Urinary bladder (tissue), 4 donors: Measurements from ENCODE around the gene TCFL5. TPM values are rescaled to one million over a fixed set of nuclear protein-coding genes. Genes with fewer than 3 reads are reported as not detected.
"Not testable (repeated sequence)": the region's sequence is repeated elsewhere in the genome, so short reads cannot be mapped to it uniquely, and the experiment has no call there.

Experiments used
- DNase-seq: peaks from one replicate; pipeline ENCODE4 v3.0.0-alpha.2; 2015; ENCODE audit errors: extremely low spot score
- H3K27ac ChIP-seq: one replicate; pipeline ENCODE4 v1.5.1; 2013; ENCODE audit warnings: low read depth, mild to moderate bottlenecking, moderate library complexity
- H3K36me3 ChIP-seq: one replicate; pipeline ENCODE4 v1.6.1; 2013; ENCODE audit warnings: mild to moderate bottlenecking, moderate library complexity; ENCODE audit not compliant: insufficient read depth
- H3K4me1 ChIP-seq: one replicate; pipeline ENCODE4 v1.6.1; 2013; ENCODE audit warnings: mild to moderate bottlenecking, moderate library complexity; ENCODE audit not compliant: insufficient read depth
- H3K4me3 ChIP-seq: one replicate; pipeline ENCODE4 v1.5.1; 2013; ENCODE audit warnings: low read depth, low read length
- WGBS: extraction: QIAGEN DNeasy Blood & Tissue Kit; methylation state at CpG from one replicate; pipeline ENCODE4 v1.1.7; 2013; 5-methylcytosine and 5-hydroxymethylcytosine counted together
- polyA plus RNA-seq: library from polyadenylated mRNA; stranded (reverse); fragments of 200-250 nt; gene quantifications from one replicate; pipeline ENCODE4 v1.2.3, GENCODE V29; 2013
- total RNA-seq: library from RNA; depleted of rRNA; stranded (reverse); fragments of >200 nt; gene quantifications from one replicate; pipeline ENCODE4 v1.2.3, GENCODE V29; 2014
- donor health status: healthy with polysubstance abuse.
- donor health status: healthy.

Gene TCFL5
- total and polyA plus RNA-seq, 2 donors, result 10.7 to 21.0 TPM

DNA sequence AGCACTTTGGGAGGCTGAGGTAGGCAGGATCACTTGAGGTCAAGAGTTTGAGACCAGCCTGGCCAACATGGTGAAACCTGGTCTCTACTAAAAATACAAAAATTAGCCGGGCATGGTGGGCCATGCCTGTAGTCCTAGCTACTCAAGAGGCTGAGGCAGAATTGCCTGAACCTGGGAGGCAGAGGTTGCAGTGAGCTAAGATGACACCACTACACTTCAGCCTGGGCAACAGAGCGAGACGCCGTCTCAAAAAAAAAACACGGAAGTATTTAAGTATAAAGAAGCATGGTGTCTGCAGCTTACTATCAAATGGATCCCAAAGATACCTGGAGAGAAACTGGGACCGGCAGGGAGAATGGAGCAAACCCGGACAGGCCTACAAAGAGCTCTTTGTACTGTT is 12.7 kb downstream of the TCFL5 start:
- H3K4me3 ChIP-seq, H3K27ac ChIP-seq, H3K4me1 ChIP-seq, H3K36me3 ChIP-seq, DNase-seq: not testable (repeated sequence)
- WGBS, result 95% methylated on average over 7 of the region's 7 CpGs

DNA sequence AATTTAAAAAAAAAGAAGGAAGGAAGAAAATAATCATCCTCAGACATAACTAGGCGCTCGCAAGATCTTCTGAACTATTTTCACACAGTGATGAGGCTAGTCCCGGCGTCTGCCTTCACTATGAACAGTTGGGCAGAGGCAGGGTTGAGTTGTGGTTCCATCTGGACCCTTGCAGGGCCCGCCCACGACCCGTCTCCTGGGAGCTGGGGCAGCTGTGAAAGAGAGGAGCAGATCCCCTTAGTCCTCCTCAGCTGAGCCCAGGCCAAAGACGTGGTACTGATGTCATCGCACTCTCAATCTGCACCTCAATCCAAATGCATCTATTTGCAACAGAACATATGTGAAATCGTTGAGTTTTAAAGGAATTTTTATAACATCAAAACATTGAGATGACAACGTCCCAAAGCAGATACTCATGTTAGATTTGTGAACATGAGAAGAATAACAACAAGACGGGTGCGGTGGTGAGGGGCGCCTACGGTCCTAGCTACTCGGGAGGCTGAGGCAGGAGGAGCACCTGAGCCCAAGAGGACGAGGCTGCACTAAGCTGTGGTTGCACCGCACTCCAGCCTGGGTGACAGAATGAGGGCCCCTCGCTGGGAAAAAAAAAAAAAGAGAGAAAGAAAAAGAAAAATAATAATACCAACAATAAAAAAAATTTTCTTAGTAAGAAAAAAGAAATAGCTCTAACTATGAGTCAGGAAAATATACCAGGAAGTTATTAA is 15.3 kb downstream of the TCFL5 start:
- H3K27ac ChIP-seq, result no peak overlapping the region
- no peaks in the 10 kb centered on the region for H3K36me3 ChIP-seq
- no peak overlapping the region for H3K4me3 ChIP-seq
- WGBS, result 69% methylated on average over 19 of the region's 19 CpGs
- DNase-seq, result no peak
- no peaks in the 10 kb centered on the region for H3K4me1 ChIP-seq

DNA sequence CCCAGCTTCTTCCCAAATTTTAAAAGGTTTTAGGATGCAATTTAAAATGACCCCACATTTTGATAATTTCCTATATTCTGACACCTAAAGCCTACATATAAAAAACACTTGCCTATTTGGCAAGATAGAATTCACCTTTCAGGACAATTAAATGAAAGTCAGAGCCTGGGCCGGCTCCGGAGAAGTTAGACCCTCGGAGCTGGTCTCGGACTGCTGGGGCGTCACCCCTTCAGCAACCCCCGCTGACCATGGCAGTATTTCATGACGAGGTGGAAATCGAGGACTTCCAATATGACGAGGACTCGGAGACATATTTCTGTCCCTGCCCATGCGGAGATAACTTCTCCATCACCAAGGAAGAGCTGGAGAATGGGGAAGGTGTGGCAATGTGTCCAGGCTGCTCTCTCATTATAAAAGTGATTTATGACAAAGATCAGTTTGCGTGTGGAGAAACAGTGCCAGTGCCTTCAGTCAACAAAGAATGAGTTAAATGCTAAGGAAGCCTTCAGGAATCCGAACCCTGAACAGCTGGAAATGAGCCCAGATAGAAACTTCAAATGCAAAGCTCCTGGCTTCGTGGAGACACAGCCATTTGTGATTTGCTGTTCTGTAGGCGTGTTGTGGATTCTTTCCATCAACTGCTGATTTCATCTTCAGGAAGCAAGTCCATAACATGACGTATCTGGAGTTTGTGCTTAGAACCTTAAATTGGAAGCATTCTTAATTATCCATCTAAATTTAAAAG is 16.0 kb downstream of the TCFL5 start:
- DNase-seq, result no peak
- 78% methylated on average over 16 of the region's 16 CpGs for WGBS
- no peak overlapping the region for H3K4me3 ChIP-seq
- H3K27ac ChIP-seq, result no peak overlapping the region
- H3K36me3 ChIP-seq, result no peaks in the 10 kb centered on the region
- H3K4me1 ChIP-seq, result no peaks in the 10 kb centered on the region

DNA sequence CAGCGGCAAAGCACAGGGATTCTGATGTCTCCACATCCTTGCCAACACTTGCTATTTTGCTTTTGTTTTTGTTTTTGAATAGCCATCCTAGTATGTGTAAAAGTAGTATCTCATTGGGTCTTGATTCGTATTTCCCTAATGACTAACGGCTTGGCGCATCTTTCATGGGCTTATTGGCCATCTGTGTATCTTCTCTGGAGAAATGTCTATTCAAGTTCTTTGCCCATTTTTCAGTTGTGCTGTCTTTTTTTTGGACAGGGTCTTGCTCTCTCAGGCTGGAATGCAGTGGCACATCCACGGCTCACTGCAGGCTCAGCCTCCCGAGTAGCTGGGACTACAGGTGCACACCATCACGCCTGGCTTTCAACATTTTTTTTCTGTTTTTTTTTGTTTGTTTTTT is 17.4 kb downstream of the TCFL5 start:
- DNase-seq, result no peak
- Histone ChIP-seq H3K4me1 (no peaks in the 10 kb centered on the region), H3K27ac (no peak overlapping the region), H3K4me3 (no peak overlapping the region), H3K36me3 (no peaks in the 10 kb centered on the region)
- 96% methylated on average over 7 of the region's 7 CpGs for WGBS

DNA sequence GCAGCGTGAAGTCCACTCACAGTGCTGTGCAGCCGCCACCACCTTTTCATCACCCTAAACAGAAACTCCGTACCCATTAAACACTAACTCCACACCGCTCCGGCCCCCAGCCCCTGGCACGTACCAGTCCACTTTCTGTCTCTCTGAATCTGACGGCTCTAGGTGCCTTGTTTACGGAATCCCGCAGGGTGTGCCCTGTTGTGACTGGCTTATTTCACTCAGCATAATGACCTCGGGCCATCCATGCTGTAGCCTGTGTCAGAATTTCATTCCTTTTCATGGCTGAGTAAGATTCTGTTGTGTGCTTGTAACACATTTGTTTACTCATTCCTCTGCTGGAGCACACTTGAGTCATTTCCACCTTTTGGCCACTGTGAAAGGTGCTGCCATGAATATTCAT is 18.0 kb downstream of the TCFL5 start:
- WGBS, result 95% methylated on average over 10 of the region's 10 CpGs
- no peak overlapping the region for H3K27ac ChIP-seq
- no peak for DNase-seq

DNA sequence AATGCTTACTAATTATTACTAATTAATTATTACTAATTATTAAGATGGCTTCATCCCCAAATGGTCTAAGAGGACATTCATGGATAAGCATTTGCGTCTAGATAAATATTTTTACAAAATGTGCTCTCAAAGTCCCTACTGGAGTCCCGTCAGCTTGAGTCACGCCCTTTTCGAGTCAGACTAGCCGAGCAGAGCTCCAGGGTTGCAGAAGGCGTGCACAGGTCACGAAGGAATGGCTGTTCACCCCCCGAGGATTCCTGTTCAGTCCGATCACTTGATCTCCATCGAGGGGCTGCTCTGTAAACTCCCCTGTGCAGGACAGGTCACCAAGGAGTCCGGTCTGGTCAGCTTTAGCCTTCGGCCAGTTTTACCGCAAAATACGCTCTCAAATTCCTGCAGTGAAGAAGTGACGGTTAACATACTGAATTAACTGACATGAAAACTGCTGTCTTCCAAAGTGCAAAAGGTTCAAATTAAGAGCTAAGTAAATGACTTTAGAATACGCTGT is 19.9 kb downstream of the TCFL5 start:
- H3K4me3 ChIP-seq, result no peak overlapping the region
- no peaks in the 10 kb centered on the region for H3K36me3 ChIP-seq
- DNase-seq, result no peak
- H3K27ac ChIP-seq, result no peak overlapping the region
- WGBS, result 75% methylated on average over 16 of the region's 16 CpGs
- H3K4me1 ChIP-seq, result no peaks in the 10 kb centered on the region

More for the DNA sequence above, 18.0 kb downstream of the TCFL5 start:
- no peak overlapping the region for H3K4me3 ChIP-seq
- no peaks in the 10 kb centered on the region for H3K36me3 ChIP-seq
- H3K4me1 ChIP-seq, result no peaks in the 10 kb centered on the region

DNA sequence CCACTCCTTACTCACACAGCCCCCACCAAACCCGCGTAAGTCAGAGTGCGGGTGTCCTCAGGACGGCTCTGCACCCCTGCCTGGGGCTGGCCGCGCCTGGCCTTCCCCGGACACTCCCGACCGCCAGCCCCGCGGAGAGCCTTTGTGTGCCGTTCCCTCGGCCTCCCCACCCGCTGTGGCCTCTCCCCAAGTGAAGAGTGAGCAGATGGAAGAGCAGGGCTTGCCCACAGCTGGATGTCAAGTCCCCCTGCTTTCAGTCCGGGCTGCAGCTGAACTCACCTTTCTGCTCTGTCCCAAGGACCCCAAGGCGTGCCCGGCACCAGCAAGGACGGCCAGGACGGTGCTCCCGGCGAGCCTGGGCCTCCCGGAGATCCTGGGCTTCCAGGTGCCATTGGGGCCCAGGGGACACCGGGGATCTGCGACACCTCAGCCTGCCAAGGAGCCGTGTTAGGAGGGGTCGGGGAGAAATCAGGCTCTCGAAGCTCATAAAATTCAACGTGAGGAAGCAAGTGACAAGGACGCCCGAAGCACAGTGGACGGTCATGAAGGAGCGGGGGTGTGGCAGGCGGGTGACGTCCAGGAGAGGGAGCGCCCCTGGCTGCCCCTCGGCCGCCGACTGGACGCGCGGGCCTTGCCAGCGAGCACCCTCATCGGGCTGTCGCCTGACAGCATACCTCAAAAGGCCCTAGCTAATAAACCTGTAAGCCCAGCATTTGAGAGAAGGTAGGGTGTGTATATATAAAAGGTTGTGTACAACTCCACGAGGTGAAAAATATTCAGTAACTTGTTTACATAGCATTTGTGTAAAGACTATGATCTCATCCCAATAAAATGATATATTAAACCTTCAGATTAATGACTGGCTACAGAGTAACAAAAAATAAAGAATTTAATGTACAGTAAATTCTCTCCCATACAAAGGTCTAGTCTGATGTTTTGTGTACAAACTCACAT is 21.1 kb downstream of the TCFL5 start:
- no peaks in the 10 kb centered on the region for H3K4me1 ChIP-seq
- H3K27ac ChIP-seq, result no peak overlapping the region
- WGBS, result 58% methylated on average over 45 of the region's 45 CpGs
- H3K36me3 ChIP-seq, result no peaks in the 10 kb centered on the region
- DNase-seq, result no peak
- no peak overlapping the region for H3K4me3 ChIP-seq

DNA sequence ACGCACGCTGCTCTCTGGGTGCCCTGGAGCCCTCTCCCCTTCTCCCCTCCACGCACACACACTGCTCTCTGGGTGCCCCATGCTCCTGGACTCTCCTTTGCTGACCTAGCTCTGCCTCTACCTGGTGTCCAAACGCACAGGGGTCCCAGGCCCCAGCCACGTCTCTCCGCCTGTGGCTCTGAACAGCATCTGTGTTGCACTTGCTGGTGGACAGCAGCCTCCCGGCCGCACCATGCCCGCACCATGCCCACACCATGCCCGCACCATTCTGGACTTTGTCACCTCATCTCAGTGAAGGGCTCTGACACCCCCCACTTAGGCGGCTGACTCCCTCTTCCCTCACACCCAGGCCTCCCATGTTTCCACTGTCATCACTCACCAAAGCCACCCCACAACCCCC is 21.8 kb downstream of the TCFL5 start:
- no peak for DNase-seq
- no peak overlapping the region for H3K4me3 ChIP-seq
- no peak overlapping the region for H3K27ac ChIP-seq
- 90% methylated on average over 11 of the region's 11 CpGs for WGBS
- H3K4me1 ChIP-seq, result no peaks in the 10 kb centered on the region
- no peaks in the 10 kb centered on the region for H3K36me3 ChIP-seq

DNA sequence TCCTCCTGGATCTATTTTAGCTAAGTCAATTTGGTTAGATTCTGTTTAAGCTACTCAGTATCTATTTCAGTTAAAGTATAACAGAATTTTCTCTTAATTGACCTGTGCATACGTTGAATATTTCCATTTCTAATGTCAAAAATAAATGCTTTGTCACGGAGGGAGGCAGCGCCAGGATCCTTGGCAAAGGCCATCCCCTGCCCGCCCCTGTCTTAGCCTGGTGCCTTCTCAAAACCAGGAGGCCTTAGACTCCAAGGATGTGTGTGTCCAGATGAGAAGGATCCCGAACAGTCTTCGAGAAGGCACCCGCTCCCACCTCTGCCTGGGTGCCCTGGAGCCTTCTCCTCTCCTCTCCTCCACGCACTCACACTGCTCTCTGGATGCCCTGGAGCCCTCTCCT is 22.4 kb downstream of the TCFL5 start:
- no peaks in the 10 kb centered on the region for H3K4me1 ChIP-seq
- no peaks in the 10 kb centered on the region for H3K36me3 ChIP-seq
- no peak for DNase-seq
- no peak overlapping the region for H3K27ac ChIP-seq
- WGBS, result 93% methylated on average over 8 of the region's 8 CpGs
- no peak overlapping the region for H3K4me3 ChIP-seq

DNA sequence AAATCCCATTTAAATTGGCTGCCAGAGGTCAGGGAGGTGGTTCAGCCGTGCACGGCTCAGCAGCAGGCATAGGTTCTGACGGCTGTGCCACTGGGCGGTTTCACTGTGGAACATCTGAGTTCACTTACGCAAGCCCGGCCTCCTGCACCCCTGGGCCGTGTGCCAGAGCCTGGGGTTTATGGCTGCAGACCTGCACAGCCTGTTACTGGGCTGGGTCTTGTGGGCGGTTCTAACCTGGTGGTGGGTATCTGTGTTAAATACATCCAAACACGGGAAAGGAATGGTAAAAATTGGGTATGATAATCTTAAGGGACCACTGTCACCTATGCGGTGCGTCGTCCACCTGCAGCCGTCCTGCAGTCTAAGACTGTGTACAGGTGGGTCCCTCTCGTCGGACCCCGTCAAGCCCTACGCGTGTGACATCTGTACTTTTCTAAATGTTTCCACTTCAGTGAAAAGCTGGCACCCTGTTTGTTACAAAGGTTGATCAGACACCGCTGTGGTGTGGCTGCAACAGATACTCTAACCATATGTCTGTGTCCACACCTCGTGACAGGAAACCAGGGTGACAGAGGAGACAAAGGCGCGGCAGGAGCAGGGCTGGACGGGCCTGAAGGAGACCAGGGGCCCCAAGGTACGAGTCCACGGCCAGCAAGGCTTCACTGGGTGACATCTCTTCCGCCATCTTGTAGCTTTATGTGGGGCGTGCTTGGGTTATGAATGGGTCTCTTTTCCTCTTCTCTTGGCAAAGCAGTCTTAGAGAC is 23.3 kb downstream of the TCFL5 start:
- Histone ChIP-seq H3K4me3 (no peak overlapping the region), H3K27ac (no peak overlapping the region), H3K4me1 (no peaks in the 10 kb centered on the region), H3K36me3 (no peaks in the 10 kb centered on the region)
- 76% methylated on average over 27 of the region's 27 CpGs for WGBS
- DNase-seq, result no peak

DNA sequence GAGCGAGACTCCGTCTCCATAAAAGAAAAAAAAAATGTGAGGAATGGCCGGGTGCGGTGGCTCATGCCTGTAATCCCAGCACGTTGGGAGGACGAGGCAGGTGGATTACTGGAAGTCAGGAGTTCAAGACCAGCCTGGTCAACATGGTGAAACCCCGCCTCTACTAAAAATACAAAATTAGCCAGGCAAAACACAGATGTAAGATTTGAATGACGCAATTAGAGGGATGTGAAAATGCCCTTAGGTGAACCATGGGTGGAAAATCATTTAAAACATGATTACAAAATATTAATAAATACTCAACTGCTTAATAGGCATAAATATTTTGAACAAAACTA is 23.9 kb downstream of the TCFL5 start:
- H3K27ac ChIP-seq, result no peak overlapping the region
- no peak for DNase-seq
- no peaks in the 10 kb centered on the region for H3K36me3 ChIP-seq
- H3K4me3 ChIP-seq, result no peak overlapping the region
- WGBS, result 80% methylated on average over 8 of the region's 8 CpGs
- H3K4me1 ChIP-seq, result no peaks in the 10 kb centered on the region

DNA sequence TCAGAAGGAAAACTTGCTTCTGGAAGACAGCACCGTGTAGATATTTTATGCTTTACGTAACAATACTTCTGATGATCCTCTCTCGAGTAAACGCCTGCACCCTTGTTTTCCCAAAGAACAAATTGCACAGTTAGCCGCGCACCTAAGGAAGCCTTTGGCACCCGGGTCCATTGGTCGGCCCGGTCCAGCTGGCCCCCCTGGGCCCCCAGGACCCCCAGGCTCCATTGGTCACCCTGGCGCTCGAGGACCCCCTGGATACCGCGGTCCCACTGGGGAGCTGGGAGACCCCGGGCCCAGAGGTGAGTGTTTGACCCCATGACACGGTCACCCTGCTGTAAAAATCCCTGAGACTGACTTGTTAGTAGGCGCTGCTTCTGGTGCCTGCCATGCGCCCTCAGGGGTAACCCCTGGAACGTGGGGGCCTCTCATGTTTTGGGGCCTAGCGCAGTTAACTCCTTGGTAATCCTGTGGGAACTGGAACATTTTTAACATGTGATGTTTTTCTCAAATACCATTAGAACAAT is 24.6 kb downstream of the TCFL5 start:
- no peak for DNase-seq
- WGBS, result 91% methylated on average over 19 of the region's 19 CpGs
- Histone ChIP-seq H3K27ac (no peak overlapping the region), H3K4me3 (no peak overlapping the region), H3K4me1 (no peaks in the 10 kb centered on the region), H3K36me3 (no peaks in the 10 kb centered on the region)
